Measurements from ENCODE around the gene PURB. TPM values are rescaled to one million over a fixed set of nuclear protein-coding genes. Genes with fewer than 3 reads are reported as not detected.

Gene PURB
- total RNA-seq, 1 donor from 2014 or later: 18.2 TPM

DNA sequence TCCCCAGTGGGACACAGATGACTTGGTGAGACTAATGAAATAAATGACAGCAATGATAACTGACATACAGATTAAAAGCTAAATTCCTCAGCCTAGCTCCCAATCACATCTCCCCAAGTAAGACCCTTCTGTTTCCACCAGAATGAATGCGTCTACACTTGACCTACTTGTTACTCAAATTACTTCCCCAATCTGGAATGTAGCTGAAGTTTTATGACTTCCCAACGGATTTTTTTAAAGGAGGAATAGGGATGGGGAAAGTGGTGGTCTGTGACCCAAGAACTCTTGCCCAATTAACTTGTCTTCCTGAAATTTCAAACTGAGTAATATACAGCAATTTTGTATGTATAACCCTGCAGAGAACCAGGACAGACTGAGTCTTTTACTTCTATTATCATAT is 46.6 kb downstream of the PURB start:
- TF ChIP-seq, protein P1, sequence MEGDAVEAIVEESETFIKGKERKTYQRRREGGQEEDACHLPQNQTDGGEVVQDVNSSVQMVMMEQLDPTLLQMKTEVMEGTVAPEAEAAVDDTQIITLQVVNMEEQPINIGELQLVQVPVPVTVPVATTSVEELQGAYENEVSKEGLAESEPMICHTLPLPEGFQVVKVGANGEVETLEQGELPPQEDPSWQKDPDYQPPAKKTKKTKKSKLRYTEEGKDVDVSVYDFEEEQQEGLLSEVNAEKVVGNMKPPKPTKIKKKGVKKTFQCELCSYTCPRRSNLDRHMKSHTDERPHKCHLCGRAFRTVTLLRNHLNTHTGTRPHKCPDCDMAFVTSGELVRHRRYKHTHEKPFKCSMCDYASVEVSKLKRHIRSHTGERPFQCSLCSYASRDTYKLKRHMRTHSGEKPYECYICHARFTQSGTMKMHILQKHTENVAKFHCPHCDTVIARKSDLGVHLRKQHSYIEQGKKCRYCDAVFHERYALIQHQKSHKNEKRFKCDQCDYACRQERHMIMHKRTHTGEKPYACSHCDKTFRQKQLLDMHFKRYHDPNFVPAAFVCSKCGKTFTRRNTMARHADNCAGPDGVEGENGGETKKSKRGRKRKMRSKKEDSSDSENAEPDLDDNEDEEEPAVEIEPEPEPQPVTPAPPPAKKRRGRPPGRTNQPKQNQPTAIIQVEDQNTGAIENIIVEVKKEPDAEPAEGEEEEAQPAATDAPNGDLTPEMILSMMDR (IDR thresholded peaks at IDR 0.05; ENCODE audit: insufficient read depth, low read length, severe bottlenecking): no peak
- no peak for DNase-seq (ENCODE audit: low read depth)
- no peak overlapping the region for H3K4me3 ChIP-seq (ENCODE audit: low read depth, low read length)
- no peaks in the 10 kb centered on the region for H3K27me3 ChIP-seq (ENCODE audit: control insufficient read depth, insufficient read depth, low read length)
- peaks cover 2% of the 10 kb centered on the region for H3K36me3 ChIP-seq (ENCODE audit: control insufficient read depth, insufficient read depth, low read length)
- FAIRE-seq: no peak

DNA sequence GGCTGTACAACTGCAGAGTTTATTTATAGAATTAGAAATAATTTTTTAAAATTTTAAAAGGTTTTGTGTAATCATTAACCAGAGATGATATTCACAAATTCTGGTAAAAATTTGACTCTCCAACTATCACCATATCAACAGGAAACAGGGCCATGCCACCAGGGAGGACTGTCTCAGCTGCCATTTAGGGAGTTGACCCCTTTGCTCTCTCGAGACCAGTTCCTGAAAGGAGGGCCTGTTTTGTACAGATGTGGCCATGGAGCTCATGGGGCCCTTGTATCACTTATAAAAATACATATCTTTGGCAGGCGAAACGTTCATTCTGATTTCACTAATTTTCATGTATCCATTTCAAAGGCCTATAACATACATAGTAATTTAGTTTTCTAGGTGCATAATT is 57.8 kb downstream of the PURB start:
- no peak for DNase-seq (ENCODE audit: low read depth)
- H3K36me3 ChIP-seq (ENCODE audit: control insufficient read depth, insufficient read depth, low read length): no peaks in the 10 kb centered on the region
- FAIRE-seq: no peak
- H3K27me3 ChIP-seq (ENCODE audit: control insufficient read depth, insufficient read depth, low read length): no peaks in the 10 kb centered on the region
- H3K4me3 ChIP-seq (ENCODE audit: low read depth, low read length): no peak overlapping the region
- TF ChIP-seq, protein P1 (IDR thresholded peaks at IDR 0.05; ENCODE audit: insufficient read depth, low read length, severe bottlenecking): no peak

Other genes with a start within 250 kb of the PURB start
- gene ZMIZ2, start 136.7 kb downstream of the PURB start, total RNA-seq: 5.5 and 8.1 TPM in 2 replicates
- gene PPIA, start 88.8 kb downstream of the PURB start, total RNA-seq: 1,106 and 1,178 TPM in 2 replicates
- 136 and 140 TPM in 2 replicates for gene H2AZ2, start 37.4 kb downstream of the PURB start, total RNA-seq
- 0.13 and 0.26 TPM in 2 replicates for gene MYO1G, start 93.5 kb upstream of the PURB start, total RNA-seq
- gene CCM2, start 114.7 kb upstream of the PURB start, total RNA-seq: 45.0 and 49.9 TPM in 2 replicates
- gene NACAD, start 203.4 kb upstream of the PURB start, total RNA-seq: under 0.01 and 0.13 TPM in 2 replicates
- 78.7 and 90.3 TPM in 2 replicates for gene TBRG4, start 226.2 kb upstream of the PURB start, total RNA-seq

Data from bronchial epithelial cell (primary cell).